Jurkat, Clone E6-1 (cell line): ENCODE data around the gene PLSCR1.

ENCODE experiments used
- DNase-seq: peaks from one replicate; pipeline ENCODE4 v3.0.0-alpha.2; 2011; ENCODE audit warnings: low read depth, low spot score
- H3K4me3 ChIP-seq: 2 replicates; pipeline ENCODE4 v1.5.1; 2011; ENCODE audit warnings: mild to moderate bottlenecking, low read length, control low read depth, moderate library complexity

The PLSCR1 gene

GRCh38 chr3:146554151-146554760, 9.8 kb upstream of the PLSCR1 start:
- no peak overlapping the region for H3K4me3 ChIP-seq
- DNase-seq: no peak

- DNase-seq: no peak
- no peak overlapping the region for H3K4me3 ChIP-seq
Observed at GRCh38 chr3:146550743-146551510, 6.5 kb upstream of the PLSCR1 start.

- DNase-seq: no peak
- no peak overlapping the region for H3K4me3 ChIP-seq
Observed at GRCh38 chr3:146550070-146550615, 5.7 kb upstream of the PLSCR1 start.

GRCh38 chr3:146547235-146547835, 2.9 kb upstream of the PLSCR1 start:
- no peak for DNase-seq
- H3K4me3 ChIP-seq: no peak overlapping the region

- H3K4me3 ChIP-seq: no peak overlapping the region
- DNase-seq: no peak
Observed at GRCh38 chr3:146546366-146546965, 2.1 kb upstream of the PLSCR1 start.

- peak overlapping the region; percentile 76 for H3K4me3 ChIP-seq
- no peak for DNase-seq
Observed at GRCh38 chr3:146544929-146545528, 622 bp upstream of the PLSCR1 start.

GRCh38 chr3:146543461-146544001, 876 bp downstream of the PLSCR1 start:
- DNase-seq: no peak
- H3K4me3 ChIP-seq: peak overlapping the region; percentile 76

GRCh38 chr3:146542978-146543377, 1.4 kb downstream of the PLSCR1 start:
- no peak for DNase-seq
- no peak overlapping the region for H3K4me3 ChIP-seq

GRCh38 chr3:146542179-146542578, 2.2 kb downstream of the PLSCR1 start:
- no peak overlapping the region for H3K4me3 ChIP-seq
- DNase-seq: no peak

- H3K4me3 ChIP-seq: no peak overlapping the region
- DNase-seq: no peak
Observed at GRCh38 chr3:146540978-146541377, 3.4 kb downstream of the PLSCR1 start.

- H3K4me3 ChIP-seq: no peak overlapping the region
Observed at GRCh38 chr3:146540236-146540635, 4.2 kb downstream of the PLSCR1 start.

GRCh38 chr3:146539315-146539714, 5.1 kb downstream of the PLSCR1 start:
- no peak overlapping the region for H3K4me3 ChIP-seq
- no peak for DNase-seq

More at GRCh38 chr3:146540236-146540635, 4.2 kb downstream of the PLSCR1 start:
- no peak for DNase-seq

GRCh38 chr3:146537603-146538002, 6.8 kb downstream of the PLSCR1 start:
- no peak overlapping the region for H3K4me3 ChIP-seq

GRCh38 chr3:146536681-146537080, 7.7 kb downstream of the PLSCR1 start:
- no peak overlapping the region for H3K4me3 ChIP-seq
- no peak for DNase-seq

More at GRCh38 chr3:146537603-146538002, 6.8 kb downstream of the PLSCR1 start:
- no peak for DNase-seq

GRCh38 chr3:146532406-146532805, 12.0 kb downstream of the PLSCR1 start:
- H3K4me3 ChIP-seq: no peak overlapping the region
- no peak for DNase-seq

GRCh38 chr3:146530609-146531008, 13.8 kb downstream of the PLSCR1 start:
- no peak overlapping the region for H3K4me3 ChIP-seq
- DNase-seq: no peak

- no peak overlapping the region for H3K4me3 ChIP-seq
- no peak for DNase-seq
Observed at GRCh38 chr3:146529021-146529420, 15.4 kb downstream of the PLSCR1 start.

- no peak for DNase-seq
- H3K4me3 ChIP-seq: no peak overlapping the region
Observed at GRCh38 chr3:146524961-146525360, 19.4 kb downstream of the PLSCR1 start.

- no peak overlapping the region for H3K4me3 ChIP-seq
- DNase-seq: no peak
Observed at GRCh38 chr3:146523531-146523930, 20.9 kb downstream of the PLSCR1 start.
